Activated naive CD4-positive, alpha-beta T cell treated with anti-CD3 and anti-CD28 coated beads, Interleukin-2, amount 50 U/mL, for 16 hours (primary cell): Measurements from ENCODE around the gene ERAP2.
A peak's percentile ranks its signal among the peaks of the same experiment; 100 is the strongest.
"Not testable (repeated sequence)": the region's sequence is repeated elsewhere in the genome, so short reads cannot be mapped to it uniquely, and the experiment has no call there.

Source experiments
- DNase-seq: peaks from one replicate; pipeline ENCODE4 v3.0.0-alpha.2; 2020

Gene ERAP2

GRCh38 chr5:96901841-96902240, 25.5 kb downstream of the ERAP2 start:
- DNase-seq = no peak

- DNase-seq = no peak
Observed at GRCh38 chr5:96902876-96903275, 26.6 kb downstream of the ERAP2 start.

GRCh38 chr5:96903300-96903699, 27.0 kb downstream of the ERAP2 start:
- no peak for DNase-seq

- no peak for DNase-seq
Observed at GRCh38 chr5:96904054-96904931, 28.0 kb downstream of the ERAP2 start.

- no peak for DNase-seq
Observed at GRCh38 chr5:96905864-96906263, 29.6 kb downstream of the ERAP2 start.

GRCh38 chr5:96909003-96909402, 32.7 kb downstream of the ERAP2 start:
- DNase-seq = no peak

- DNase-seq = no peak
Observed at GRCh38 chr5:96909435-96909834, 33.1 kb downstream of the ERAP2 start.

GRCh38 chr5:96911139-96911538, 34.8 kb downstream of the ERAP2 start:
- no peak for DNase-seq

GRCh38 chr5:96913233-96913632, 36.9 kb downstream of the ERAP2 start:
- DNase-seq = no peak

GRCh38 chr5:96919754-96920197, 43.5 kb downstream of the ERAP2 start:
- peak; percentile 31 for DNase-seq

- DNase-seq = no peak
Observed at GRCh38 chr5:96920744-96921355, 44.5 kb downstream of the ERAP2 start.

- no peak for DNase-seq
Observed at GRCh38 chr5:96922499-96923244, 46.4 kb downstream of the ERAP2 start.

GRCh38 chr5:96924016-96924443, 47.7 kb downstream of the ERAP2 start:
- no peak for DNase-seq

- no peak for DNase-seq
Observed at GRCh38 chr5:96926276-96926675, 50.0 kb downstream of the ERAP2 start.

GRCh38 chr5:96927008-96927407, 50.7 kb downstream of the ERAP2 start:
- no peak for DNase-seq

GRCh38 chr5:96928931-96929708, 52.8 kb downstream of the ERAP2 start:
- DNase-seq = no peak

- DNase-seq = no peak
Observed at GRCh38 chr5:96930058-96930457, 53.8 kb downstream of the ERAP2 start.

GRCh38 chr5:96930589-96930988, 54.3 kb downstream of the ERAP2 start:
- no peak for DNase-seq

- not testable (repeated sequence) for DNase-seq
Observed at GRCh38 chr5:96931037-96931436, 54.7 kb downstream of the ERAP2 start.

- no peak for DNase-seq
Observed at GRCh38 chr5:96931605-96932004, 55.3 kb downstream of the ERAP2 start.

- no peak for DNase-seq
Observed at GRCh38 chr5:96932026-96932425, 55.7 kb downstream of the ERAP2 start.
